ENCODE measurements around the gene ABO.

DNA sequence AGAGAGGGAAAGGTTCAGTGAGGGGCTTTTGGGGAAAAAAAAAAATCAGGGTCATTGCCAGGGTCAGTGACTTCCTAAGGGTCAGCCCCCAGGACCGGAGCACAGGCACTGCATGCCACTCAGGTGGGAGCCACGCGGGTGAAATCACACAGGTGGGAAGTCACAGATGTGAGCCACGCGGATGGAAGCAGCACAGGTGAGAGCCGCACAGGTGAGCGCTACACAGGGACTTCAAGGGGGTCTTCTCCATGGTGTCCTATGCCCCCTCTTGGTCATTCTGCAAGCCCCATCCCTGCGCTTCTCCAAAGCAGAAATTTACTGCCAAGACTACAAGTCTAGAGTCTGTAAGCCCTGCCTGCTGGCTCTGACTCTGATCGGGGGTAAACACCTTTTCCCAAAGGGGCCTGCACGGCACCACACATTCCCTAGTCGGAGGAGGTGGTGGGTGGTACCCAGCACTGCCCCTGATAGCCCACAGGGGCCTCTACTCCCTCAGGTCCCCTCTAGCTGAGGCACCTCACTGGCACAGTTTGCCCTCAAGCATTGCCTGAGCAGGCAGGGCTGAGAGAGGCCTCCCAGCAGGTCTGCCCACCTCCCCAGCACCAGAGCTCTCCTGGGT is 47.6 kb downstream of the ABO start:
- TF ChIP-seq POLR2AphosphoS5 (IDR thresholded peaks at IDR 0.05; ENCODE audit: low read depth, low read length) (no peak), POLR2A (IDR thresholded peaks at IDR 0.05; ENCODE audit: low read depth, low read length) (no peak), TAF1 (IDR thresholded peaks at IDR 0.05; ENCODE audit: borderline replicate concordance, low read depth, low read length) (no peak)
